HFFc6 (cell line): Measurements from ENCODE around the gene NAALADL2. TPM values are rescaled to one million over a fixed set of nuclear protein-coding genes. Genes with fewer than 3 reads are reported as not detected.
"Not testable (repeated sequence)": the region's sequence is repeated elsewhere in the genome, so short reads cannot be mapped to it uniquely, and the experiment has no call there.

Experiments used
- DNase-seq: peaks from one replicate; pipeline ENCODE4 v3.0.0-alpha.2; 2018
- H3K27ac Mint-ChIP-seq: 2 replicates; pipeline ENCODE4 v1.8.0; 2020; ENCODE audit warnings: mild to moderate bottlenecking, mixed read lengths
- H3K27me3 Mint-ChIP-seq: 2 replicates; pipeline ENCODE4 v1.8.0; 2021; ENCODE audit warnings: mild to moderate bottlenecking, moderate library complexity, mixed read lengths; ENCODE audit not compliant: insufficient read depth
- H3K36me3 Mint-ChIP-seq: 2 replicates; pipeline ENCODE4 v1.8.0; 2021; ENCODE audit warnings: low read depth, mixed read lengths
- H3K4me1 Mint-ChIP-seq: 2 replicates; pipeline ENCODE4 v1.8.0; 2020; ENCODE audit warnings: low read depth, mixed read lengths
- H3K4me3 Mint-ChIP-seq: 2 replicates; pipeline ENCODE4 v1.8.0; 2020; ENCODE audit warnings: mild to moderate bottlenecking, moderate library complexity, mixed read lengths
- H3K9me3 Mint-ChIP-seq: 2 replicates; pipeline ENCODE4 v1.8.0; 2020; ENCODE audit warnings: mild to moderate bottlenecking, mixed read lengths
- CTCF ChIP-seq: fragments of 200-600 bp; sonication (generic); IDR thresholded peaks from 2 replicates; pipeline ENCODE4 v1.5.0; 2021; ENCODE audit warnings: antibody characterized with exemption, mild to moderate bottlenecking
- total RNA-seq, 6 experiments: library from RNA; stranded (reverse); fragmentation: NEBNext Ultra II Directional; extraction: Animal tissue kit (Norgen Biotek cat#: 25700); gene quantifications; 2 replicates in 1 of 6; 3 replicates in 5 of 6; pipeline ENCODE4 v1.2.3, GENCODE V29; 2021

Gene NAALADL2
- total RNA-seq, 6 experiments from 2014 or later = 12.0 to 15.2 (median 12.3) TPM

- peak; percentile 20 for DNase-seq
- Mint-ChIP-seq H3K9me3 (no peaks in the 10 kb centered on the region), H3K4me3 (no peak overlapping the region; the same call in 1 of the 2 replicates), H3K36me3 (peaks cover 9% of the 10 kb centered on the region; the same call in 1 of the 2 replicates), H3K27me3 (no peaks in the 10 kb centered on the region), H3K27ac (peak overlapping the region; percentile 46; the same call in 1 of the 2 replicates), H3K4me1 (peaks cover 27% of the 10 kb centered on the region)
- no peak for TF ChIP-seq CTCF
Measured at GRCh38 chr3:175421902-175422301, 562.8 kb downstream of the NAALADL2 start.

GRCh38 chr3:175422744-175423143 is 563.6 kb downstream of the NAALADL2 start:
- no peak for DNase-seq
- Mint-ChIP-seq H3K4me1 (peaks cover 33% of the 10 kb centered on the region), H3K9me3 (no peaks in the 10 kb centered on the region), H3K27me3 (no peaks in the 10 kb centered on the region), H3K36me3 (peaks cover 8% of the 10 kb centered on the region; the same call in 1 of the 2 replicates), H3K4me3 (no peak overlapping the region), H3K27ac (no peak overlapping the region)
- TF ChIP-seq CTCF = peak; percentile 19; the same call in 1 of the 2 replicates

GRCh38 chr3:175423848-175424247 is 564.7 kb downstream of the NAALADL2 start:
- not testable (repeated sequence) for H3K27me3 Mint-ChIP-seq, H3K9me3 Mint-ChIP-seq
- H3K4me1 Mint-ChIP-seq = peaks cover 40% of the 10 kb centered on the region

GRCh38 chr3:175426805-175427204 is 567.7 kb downstream of the NAALADL2 start:
- Mint-ChIP-seq H3K36me3 (peaks cover 5% of the 10 kb centered on the region; the same call in 1 of the 2 replicates), H3K4me3 (no peak overlapping the region), H3K27me3 (no peaks in the 10 kb centered on the region), H3K9me3 (no peaks in the 10 kb centered on the region), H3K4me1 (peaks cover 48% of the 10 kb centered on the region), H3K27ac (peak overlapping the region; percentile 87)
- no peak for TF ChIP-seq CTCF
- DNase-seq = peak; percentile 63

More at GRCh38 chr3:175423848-175424247, 564.7 kb downstream of the NAALADL2 start:
- not testable (repeated sequence) for H3K36me3 Mint-ChIP-seq, DNase-seq, H3K4me3 Mint-ChIP-seq, H3K27ac Mint-ChIP-seq

- peaks cover 56% of the 10 kb centered on the region for H3K4me1 Mint-ChIP-seq
- no peak for TF ChIP-seq CTCF
- no peaks in the 10 kb centered on the region for H3K27me3 Mint-ChIP-seq
- peaks cover 5% of the 10 kb centered on the region; the same call in 1 of the 2 replicates for H3K36me3 Mint-ChIP-seq
- H3K9me3 Mint-ChIP-seq = no peaks in the 10 kb centered on the region
- H3K4me3 Mint-ChIP-seq = no peak overlapping the region
- no peak for DNase-seq
- H3K27ac Mint-ChIP-seq = peak overlapping the region; percentile 57
Measured at GRCh38 chr3:175428466-175428865, 569.3 kb downstream of the NAALADL2 start.

GRCh38 chr3:175430983-175431773 is 572.0 kb downstream of the NAALADL2 start:
- TF ChIP-seq CTCF = no peak
- Mint-ChIP-seq H3K4me1 (peaks cover 71% of the 10 kb centered on the region), H3K36me3 (no peaks in the 10 kb centered on the region), H3K9me3 (no peaks in the 10 kb centered on the region), H3K4me3 (no peak overlapping the region; the same call in 1 of the 2 replicates), H3K27me3 (no peaks in the 10 kb centered on the region), H3K27ac (no peak overlapping the region)
- DNase-seq = no peak
